GM21528 (cell line): ENCODE results near the gene P4HTM.

ENCODE experiments used
- ATAC-seq: cut with Tn5 transposase; IDR thresholded peaks from one replicate; pipeline ENCODE4 v1.9.1; 2021; ENCODE audit warnings: mild to moderate bottlenecking, moderate library complexity; ENCODE audit not compliant: unreplicated experiment, low FRiP score

The P4HTM gene

DNA sequence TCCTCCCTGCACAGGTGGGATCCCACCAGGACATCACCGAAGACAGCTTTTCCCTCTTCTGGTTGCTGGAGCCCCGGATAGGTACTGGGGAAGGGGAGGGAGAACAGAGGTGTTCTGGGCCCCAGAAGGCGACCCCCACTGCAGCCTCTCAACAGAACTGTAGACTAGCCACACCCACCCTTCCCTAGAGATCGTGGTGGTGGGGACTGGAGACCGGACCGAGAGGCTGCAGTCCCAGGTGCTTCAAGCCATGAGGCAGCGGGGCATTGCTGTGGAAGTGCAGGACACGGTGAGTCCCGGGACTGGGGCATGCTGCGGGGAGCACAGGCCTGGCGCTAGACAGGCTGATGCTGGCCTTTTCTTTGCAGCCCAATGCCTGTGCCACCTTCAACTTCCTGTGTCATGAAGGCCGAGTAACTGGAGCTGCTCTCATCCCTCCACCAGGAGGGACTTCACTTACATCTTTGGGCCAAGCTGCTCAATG lies 32.7 kb downstream of the P4HTM start:
- no peak for ATAC-seq

DNA sequence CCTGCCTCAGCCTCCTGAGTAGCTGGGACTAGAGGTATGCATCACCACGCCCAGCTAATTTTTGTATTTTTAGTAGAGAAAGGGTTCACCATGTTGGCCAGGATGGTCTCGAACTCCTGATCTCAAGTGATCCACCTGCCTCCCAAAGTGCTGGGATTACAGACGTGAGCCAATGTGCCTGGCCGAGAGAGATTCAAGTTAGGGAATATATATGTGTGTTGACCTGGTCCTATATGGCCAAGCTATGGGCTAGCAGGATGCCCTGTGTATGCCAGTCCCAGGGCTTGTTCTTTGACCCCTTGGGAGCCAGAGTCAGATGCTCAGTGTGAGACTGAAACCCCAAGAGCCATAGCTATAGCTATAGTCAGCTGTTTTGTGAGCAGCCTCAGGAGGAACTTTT lies 33.7 kb downstream of the P4HTM start:
- no peak for ATAC-seq

DNA sequence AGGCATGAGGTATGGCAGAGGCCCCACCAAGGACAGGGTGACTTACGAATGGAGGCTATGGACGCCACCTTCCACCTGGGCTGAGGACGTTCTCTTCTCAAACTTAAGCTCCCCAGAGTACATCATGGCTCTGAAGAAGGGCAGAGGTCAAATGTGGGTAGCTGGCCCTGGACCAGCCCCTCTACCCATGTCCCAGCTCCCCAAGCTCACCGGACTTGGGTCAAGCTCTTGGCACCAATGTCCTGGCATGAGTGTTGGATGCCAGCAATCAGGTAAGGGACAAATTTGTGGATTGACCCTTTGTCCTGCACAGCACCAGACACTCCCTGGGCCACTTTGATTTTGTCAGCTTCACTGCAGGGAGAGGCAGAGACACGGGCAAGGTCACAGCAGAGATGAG lies 34.4 kb downstream of the P4HTM start:
- no peak for ATAC-seq

DNA sequence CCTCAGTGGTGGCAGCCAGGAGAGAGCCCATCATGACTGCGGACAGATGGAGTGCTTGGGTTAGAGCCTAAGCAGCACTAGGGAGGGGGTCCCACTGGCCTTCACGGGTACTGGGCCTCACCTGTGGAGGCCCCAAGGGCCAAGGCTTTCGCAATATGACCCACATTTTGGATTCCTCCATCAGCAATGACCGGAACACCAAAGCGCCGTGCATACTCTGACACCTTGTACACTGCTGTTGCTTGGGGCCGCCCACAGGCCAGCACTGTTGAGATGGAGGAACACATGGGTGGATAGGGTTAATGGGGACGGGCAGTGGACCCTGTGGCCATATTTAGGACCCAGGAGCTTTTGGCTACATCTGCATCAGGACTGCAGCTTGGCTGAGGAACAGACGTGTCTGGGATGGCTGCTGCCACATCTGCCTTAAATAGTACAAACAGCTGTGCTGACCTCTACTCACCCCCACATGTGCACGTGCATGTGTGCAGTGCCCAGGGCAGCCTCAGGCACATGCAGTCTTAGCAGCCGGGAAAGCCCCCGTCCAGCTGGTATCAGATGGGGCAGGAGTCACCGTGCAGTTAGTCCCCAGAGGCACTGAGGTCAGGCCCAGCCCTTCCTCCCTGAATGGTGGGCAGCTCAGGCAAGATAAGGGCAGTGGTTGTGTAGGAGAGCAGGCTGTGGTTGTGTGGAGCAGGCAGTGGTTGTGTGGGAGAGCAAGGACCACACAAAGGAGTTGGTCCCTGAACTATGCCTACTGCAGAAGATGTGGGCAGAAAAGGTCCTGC lies 35.2 kb downstream of the P4HTM start:
- ATAC-seq = no peak

DNA sequence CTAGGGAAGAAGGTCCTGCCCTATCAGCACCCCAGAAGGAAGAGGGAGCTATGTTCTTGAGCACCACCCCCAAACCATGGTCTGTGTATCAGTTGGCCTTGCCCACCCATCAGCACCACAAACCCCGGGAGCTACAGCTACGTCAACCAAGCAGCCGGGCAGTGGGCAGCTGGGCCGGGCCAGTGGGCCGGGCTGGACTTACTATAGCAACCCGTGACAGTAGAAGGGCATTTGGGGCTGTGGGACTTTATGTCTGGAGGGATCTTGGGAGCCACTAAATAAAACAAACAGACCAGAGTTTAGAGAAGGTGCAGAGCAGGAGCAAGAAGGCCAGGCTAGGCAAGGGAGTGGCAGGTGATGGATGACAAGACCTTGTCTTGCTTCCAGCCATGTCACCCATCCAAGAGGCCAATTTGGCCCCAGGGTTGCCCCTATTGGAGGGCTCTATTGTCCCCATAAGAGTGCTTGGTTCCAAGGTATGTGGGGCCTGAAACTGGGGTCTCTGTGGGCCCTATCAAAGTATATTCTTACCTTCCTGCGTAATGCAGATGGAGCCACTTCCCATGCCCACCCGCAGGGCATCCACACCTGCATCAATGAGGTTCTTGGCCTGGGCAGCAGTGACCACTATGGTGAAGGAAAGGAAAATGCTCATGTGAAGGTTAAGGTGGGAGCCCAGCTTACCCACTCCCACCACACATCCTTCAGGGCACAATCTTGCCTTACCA lies 35.9 kb downstream of the P4HTM start:
- ATAC-seq = no peak

DNA sequence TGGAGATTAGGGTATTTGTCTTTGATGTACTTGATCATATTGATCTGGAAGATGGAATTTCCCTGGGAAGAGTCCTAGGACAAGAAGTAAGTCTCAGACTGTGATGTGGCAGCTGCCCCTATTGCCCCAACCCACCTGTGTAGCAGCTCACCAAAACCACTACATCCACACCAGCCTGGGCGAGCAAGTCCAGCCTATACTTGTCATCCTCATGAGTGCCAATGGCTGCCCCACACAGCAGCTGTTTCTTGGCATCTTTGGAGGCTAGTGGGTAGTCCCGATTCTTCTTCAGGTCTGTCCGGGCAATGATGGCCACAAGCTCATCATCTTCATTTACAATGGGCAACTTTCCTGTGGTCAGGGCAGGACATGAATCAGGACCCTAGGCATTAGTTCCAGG lies 36.5 kb downstream of the P4HTM start:
- ATAC-seq = no peak

DNA sequence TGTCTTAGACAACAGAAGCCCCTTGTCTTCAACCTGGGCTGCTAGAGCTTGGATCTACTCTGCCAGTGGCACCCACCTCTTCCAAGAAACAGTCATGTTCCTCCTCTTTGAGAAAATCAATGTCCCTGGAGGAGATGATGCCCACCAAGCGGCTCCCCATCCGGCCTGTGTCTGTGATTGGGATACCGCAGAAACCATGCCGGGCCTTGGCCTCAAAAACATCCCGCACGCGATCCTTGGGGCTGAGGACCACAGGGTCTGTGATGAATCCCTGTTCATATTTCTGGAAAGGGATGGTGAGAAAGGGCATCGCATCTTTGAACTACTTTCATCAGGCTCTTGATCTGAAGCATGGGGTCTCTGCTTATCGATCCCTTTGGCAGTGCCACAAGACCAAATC lies 37.6 kb downstream of the P4HTM start:
- ATAC-seq = no peak

DNA sequence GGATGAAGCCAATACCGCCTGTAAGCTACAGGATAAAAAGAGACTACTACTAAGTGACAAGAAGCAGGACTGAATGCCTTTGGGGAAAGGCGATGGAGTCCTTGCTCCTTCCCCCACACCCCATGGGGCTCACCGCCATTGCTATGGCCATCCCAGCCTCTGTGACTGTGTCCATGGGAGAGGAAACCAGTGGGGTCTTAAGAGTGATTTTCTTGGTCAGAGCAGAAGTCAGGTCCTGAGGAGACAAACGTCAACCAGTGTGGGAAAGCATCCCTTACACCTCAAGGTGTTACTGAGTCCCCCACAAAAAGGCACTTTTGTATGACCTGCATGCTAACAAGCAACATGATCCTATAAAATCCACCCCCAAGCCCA lies 38.2 kb downstream of the P4HTM start:
- no peak for ATAC-seq

DNA sequence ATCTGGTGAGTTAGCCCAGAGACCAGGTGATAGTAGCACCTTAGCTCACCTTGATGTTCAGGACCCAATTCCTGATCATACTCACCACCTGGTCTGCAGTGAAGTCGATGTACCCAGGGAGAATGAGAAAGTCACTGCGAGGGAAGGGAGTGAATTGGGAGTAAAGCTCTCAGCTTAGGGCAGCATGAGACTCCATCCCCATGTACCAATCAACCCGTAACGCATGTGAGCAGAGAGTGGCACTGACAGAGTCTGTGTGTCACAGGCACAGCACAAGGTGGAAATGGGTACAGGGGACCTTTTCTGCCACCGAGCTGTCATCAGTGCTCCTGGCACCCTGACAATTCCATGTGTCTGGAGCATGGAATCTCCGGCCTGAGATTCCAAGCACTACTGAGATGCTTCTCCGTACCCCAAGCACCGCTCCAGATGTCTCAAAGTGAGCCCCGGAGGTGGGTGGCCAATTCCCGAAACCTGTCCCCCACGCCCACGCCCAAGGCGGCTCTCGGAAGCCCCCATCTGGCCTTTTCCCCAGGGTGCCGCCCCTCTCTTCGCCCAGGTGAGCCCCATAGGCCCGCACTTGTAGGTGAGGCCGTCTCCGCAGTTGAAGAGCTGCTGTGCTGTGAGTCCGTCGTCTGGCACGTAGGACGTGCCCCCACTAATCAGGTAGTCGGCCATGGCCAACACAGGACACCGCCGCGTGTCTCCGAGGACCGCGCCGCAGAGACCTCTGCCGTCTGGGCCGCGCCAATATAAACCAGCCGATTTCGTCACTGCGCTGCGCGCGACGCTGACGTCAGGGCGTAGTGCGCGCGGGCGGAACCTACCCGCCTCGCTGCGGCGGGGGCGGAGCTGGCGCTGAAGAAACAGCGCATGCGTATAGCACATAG lies 38.9 kb downstream of the P4HTM start, which contains the start of gene IMPDH2:
Gene IMPDH2 (minus strand): TSS at position 726 of the 890 bp plus-strand sequence. CDS start 48 bp downstream, at position 678.
- ATAC-seq = peak; percentile 85

DNA sequence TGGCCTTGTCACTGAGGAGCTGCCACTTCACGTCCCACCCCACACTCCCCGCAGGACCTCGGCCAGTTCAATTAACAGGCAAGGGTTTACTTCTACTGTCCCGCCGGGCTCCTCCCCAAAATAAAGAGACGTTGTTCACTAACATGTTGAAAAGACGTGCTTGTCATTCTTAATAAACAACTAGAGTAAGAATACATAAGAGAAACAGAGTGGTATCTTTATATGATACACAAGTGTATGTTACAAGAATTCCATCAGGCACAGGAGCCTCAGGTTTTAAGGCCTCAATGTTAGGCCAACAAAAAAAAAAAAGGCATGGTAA lies 39.5 kb downstream of the P4HTM start:
- ATAC-seq = no peak

DNA sequence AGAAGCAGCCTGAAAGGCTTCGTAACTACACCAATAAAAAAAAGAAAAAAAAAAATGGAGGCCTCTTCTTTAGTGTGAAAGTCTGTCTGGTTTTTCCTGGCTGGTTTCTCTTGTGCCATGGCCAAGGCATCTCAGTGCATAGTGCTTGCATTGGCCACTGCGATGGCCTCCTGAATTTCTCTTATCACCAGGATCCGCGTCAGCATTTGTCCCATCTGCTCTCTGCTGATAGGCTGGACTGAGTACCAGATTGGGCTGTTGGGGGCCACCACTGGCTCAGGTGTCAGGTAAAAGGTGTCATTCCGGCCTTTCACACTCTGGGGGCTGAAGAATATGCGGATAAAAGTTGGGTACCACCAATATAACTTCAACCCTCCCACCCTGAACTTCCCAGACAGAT lies 40.3 kb downstream of the P4HTM start:
- ATAC-seq = no peak

DNA sequence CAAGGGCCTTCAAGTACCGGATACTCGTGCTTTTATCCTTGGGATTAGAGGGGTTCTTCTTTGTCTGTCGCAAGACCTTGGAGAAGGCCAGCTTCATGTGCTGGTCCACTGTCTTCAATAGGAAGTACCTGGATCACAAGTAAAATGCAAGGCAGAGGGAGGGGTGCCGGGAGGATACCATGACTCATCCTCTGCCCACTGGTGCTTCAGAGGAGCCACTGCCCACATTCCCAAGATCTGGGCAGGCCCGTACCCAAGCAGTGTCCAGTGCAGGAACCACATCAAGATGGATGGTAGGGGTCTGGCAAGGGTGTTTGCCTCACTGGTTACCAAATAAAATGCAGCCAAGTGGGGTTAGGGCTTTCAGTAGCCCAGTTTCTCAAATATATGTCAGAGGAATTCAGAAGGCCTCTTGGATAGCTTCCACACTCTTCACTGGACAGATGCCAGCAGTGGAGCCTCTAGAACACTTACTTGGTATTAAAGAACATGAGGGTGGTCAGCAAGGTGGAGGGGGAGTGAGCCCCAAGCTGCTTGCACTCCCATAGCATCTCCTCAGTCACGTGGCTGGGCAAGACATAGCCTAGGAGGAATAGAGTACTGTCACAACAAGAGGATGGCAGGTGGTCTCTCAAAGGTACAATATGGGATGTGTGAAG lies 42.7 kb downstream of the P4HTM start:
- ATAC-seq = no peak

DNA sequence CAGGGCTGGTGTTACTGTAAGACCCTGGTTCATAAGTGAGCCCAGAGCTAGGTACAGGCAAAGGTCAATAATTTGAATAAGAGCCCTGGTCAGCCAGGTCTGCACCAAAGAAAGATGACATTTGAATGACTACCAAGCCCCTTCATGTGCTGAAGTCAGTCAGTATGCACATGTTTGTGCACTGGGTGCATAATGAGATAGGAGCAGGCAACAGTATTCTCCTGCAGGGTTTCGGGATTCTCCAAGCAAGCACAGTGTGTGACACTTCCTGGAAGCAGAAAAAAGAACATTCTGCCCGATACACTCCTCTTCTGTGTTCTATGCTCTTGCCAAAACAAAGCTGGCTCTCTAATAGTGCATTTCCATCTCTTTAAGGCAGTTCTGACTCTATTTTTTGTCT lies 44.6 kb downstream of the P4HTM start:
- ATAC-seq = no peak

DNA sequence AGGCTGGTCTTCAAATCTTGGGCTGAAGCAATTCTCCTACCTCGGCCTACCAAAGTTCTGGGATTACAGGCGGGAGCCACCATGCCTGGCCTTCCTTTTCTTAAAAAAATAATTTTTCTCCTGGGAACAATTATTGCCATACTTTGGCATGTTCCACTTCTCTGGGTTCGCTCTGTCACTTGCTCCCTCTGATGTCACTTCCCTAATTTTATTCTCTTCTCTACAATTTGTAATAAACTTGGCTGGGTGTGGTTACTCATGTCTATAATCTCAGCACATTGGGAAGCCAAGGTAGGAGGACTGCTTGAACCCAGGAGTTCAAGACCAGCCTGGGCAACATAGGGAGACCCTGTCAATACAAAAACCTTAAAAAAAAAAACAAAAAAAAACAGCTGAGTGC lies 45.2 kb downstream of the P4HTM start:
- no peak for ATAC-seq

DNA sequence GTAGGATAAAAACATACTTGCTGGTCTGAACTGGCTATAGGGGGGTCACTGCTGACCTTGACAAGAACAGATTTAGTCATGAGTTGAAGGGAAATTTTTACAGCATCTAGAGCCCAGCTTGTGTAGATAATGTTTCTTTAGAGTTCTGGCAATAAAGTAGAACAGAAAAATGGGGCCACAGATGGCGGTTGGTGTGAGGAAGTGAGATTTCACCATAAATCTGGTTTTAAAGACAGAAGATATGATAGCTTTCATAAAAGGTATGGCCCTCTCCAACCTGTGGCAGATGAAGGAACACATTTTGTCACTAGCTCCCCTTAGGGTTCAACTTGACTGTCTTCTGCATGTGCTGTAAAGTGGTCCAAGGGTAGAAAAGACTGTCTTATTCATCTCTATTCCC lies 63.5 kb downstream of the P4HTM start:
- ATAC-seq = no peak

DNA sequence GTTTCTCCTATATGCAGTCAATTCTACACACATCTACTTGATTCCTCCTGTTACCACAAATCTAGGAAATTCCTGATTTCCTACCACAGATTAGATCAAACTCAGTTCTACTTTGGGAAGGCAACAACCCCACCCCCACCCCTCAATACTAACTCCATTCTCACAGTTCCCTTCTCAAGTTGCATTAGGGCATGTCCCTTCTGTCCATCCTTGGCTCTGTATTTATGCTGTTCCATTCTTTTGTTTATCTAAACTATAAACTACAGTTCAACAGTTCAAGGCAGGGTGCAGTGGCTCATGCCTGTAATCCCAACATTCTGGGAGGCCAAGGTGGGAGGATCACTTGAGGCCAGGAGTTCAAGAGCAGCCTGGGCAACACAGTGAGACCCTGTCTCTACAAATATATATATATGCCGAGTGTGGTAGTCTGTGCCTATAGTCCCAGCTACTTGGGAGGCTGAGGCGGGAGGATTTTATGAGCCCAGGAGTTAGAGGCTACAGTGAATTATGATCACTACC lies 64.4 kb downstream of the P4HTM start:
- no peak for ATAC-seq
